Liver (tissue), 9 donors: ENCODE data around the gene DGKQ. TPM values are rescaled to one million over a fixed set of nuclear protein-coding genes. Genes with fewer than 3 reads are reported as not detected.

Experiments
- DNase-seq: peaks from one replicate; pipeline ENCODE4 v3.0.0-alpha.2; 2017; ENCODE audit warnings: low spot score
- H3K27ac ChIP-seq, 2 donors: one replicate each; pipeline ENCODE4 v1.7.0; 2013; ENCODE audit warnings: inconsistent platforms in 2 of 2, low read length in 2 of 2, control low read depth in 1 of 2, low read depth in 1 of 2, mild to moderate bottlenecking in 1 of 2
- H3K27me3 ChIP-seq, 4 donors: one replicate each; pipeline versions ENCODE4 v1.6.1 to v1.7.0; 2013; ENCODE audit warnings: low read length in 3 of 4, inconsistent platforms in 1 of 4, mild to moderate bottlenecking in 1 of 4, moderate library complexity in 1 of 4; ENCODE audit not compliant: control insufficient read depth in 4 of 4, insufficient read depth in 4 of 4
- H3K36me3 ChIP-seq, 4 donors: one replicate each; pipeline versions ENCODE4 v1.6.1 to v1.7.0; 2013; ENCODE audit warnings: low read length in 3 of 4, mild to moderate bottlenecking in 3 of 4, low read depth in 1 of 4, moderate library complexity in 1 of 4; ENCODE audit not compliant: control insufficient read depth in 4 of 4, insufficient read depth in 3 of 4
- H3K4me1 ChIP-seq, 4 donors: one replicate each; pipeline versions ENCODE4 v1.6.1 to v1.7.0; 2013; ENCODE audit warnings: low read length in 3 of 4, mild to moderate bottlenecking in 3 of 4, moderate library complexity in 1 of 4; ENCODE audit not compliant: control insufficient read depth in 4 of 4, insufficient read depth in 4 of 4
- H3K4me3 ChIP-seq, 3 donors: one replicate each; pipeline versions ENCODE4 v1.6.1 to v1.7.0; 2013; ENCODE audit warnings: low read length in 3 of 3, control low read depth in 1 of 3, low read depth in 1 of 3, mild to moderate bottlenecking in 1 of 3
- H3K9ac ChIP-seq, 2 donors: one replicate each; pipeline ENCODE4 v1.7.0; 2013; ENCODE audit warnings: low read length in 2 of 2, mild to moderate bottlenecking in 2 of 2, moderate library complexity in 2 of 2, control low read depth in 1 of 2, low read depth in 1 of 2
- H3K9me3 ChIP-seq, 4 donors: one replicate each; pipeline versions ENCODE4 v1.6.1 to v1.7.0; 2013; ENCODE audit warnings: low read length in 3 of 4; ENCODE audit not compliant: control insufficient read depth in 4 of 4
- ATF3 ChIP-seq: IDR thresholded peaks from 2 replicates; pipeline ENCODE4 v1.6.1; 2016; ENCODE audit warnings: antibody characterized with exemption
- CTCF ChIP-seq: fragments of 150-350 bp; IDR thresholded peaks from 2 replicates; pipeline ENCODE4 v1.5.1; 2017; ENCODE audit warnings: improper control_type of control experiment, low read depth, low read length; ENCODE audit not compliant: missing input control
- EGR1 ChIP-seq, 2 donors: IDR thresholded peaks; 2 replicates each; pipeline ENCODE4 v1.6.1; 2016 to 2018; ENCODE audit warnings: antibody characterized with exemption in 2 of 2, low read depth in 2 of 2
- FOXA1 ChIP-seq: IDR thresholded peaks from 2 replicates; pipeline ENCODE4 v1.6.1; 2016; ENCODE audit warnings: antibody characterized with exemption
- FOXA2 ChIP-seq: IDR thresholded peaks from 2 replicates; pipeline ENCODE4 v1.6.1; 2016; ENCODE audit warnings: antibody characterized with exemption
- GABPA ChIP-seq, 2 donors: IDR thresholded peaks in 1 of 2; conservative IDR thresholded peaks in 1 of 2; 2 replicates each; pipeline ENCODE4 v1.6.1; 2016; ENCODE audit warnings: antibody characterized with exemption in 2 of 2, mild to moderate bottlenecking in 1 of 2, moderate library complexity in 1 of 2
- HNF4A ChIP-seq, 2 donors: conservative IDR thresholded peaks; 2 replicates each; pipeline ENCODE4 v1.6.1; 2016; ENCODE audit warnings: antibody characterized with exemption in 2 of 2, mild to moderate bottlenecking in 2 of 2
- HNF4G ChIP-seq: IDR thresholded peaks from 2 replicates; pipeline ENCODE4 v1.6.1; 2016; ENCODE audit warnings: antibody characterized with exemption
- JUND ChIP-seq, 2 donors: IDR thresholded peaks; 2 replicates each; pipeline ENCODE4 v1.6.1; 2016; ENCODE audit warnings: antibody characterized with exemption in 2 of 2
- MAX ChIP-seq: IDR thresholded peaks from 2 replicates; pipeline ENCODE4 v1.6.1; 2016; ENCODE audit warnings: antibody characterized with exemption
- NR2F2 ChIP-seq: IDR thresholded peaks from 2 replicates; pipeline ENCODE4 v1.6.1; 2016; ENCODE audit warnings: antibody characterized with exemption
- RAD21 ChIP-seq, 2 donors: IDR thresholded peaks; 2 replicates each; pipeline ENCODE4 v1.6.1; 2016; ENCODE audit warnings: antibody characterized with exemption in 2 of 2, mild to moderate bottlenecking in 2 of 2
- REST ChIP-seq: IDR thresholded peaks from 2 replicates; pipeline ENCODE4 v1.6.1; 2016; ENCODE audit warnings: antibody characterized with exemption, mild to moderate bottlenecking
- RXRA ChIP-seq, 2 donors: IDR thresholded peaks; 2 replicates each; pipeline ENCODE4 v1.6.1; 2017 to 2018; ENCODE audit warnings: antibody characterized with exemption in 2 of 2, mild to moderate bottlenecking in 1 of 2
- SP1 ChIP-seq: IDR thresholded peaks from 2 replicates; pipeline ENCODE4 v1.6.1; 2018; ENCODE audit warnings: antibody characterized with exemption, mild to moderate bottlenecking
- TAF1 ChIP-seq: conservative IDR thresholded peaks from 2 replicates; pipeline ENCODE4 v1.6.1; 2016; ENCODE audit warnings: antibody characterized with exemption, mild to moderate bottlenecking
- YY1 ChIP-seq: IDR thresholded peaks from 2 replicates; pipeline ENCODE4 v1.6.1; 2016; ENCODE audit warnings: antibody characterized with exemption, mild to moderate bottlenecking
- ZBTB33 ChIP-seq: IDR thresholded peaks from 2 replicates; pipeline ENCODE4 v1.6.1; 2016; ENCODE audit warnings: antibody characterized with exemption
- WGBS: extraction: QIAGEN DNeasy Blood & Tissue Kit; methylation state at CpG from one replicate; pipeline ENCODE4 v1.1.7; 2013; 5-methylcytosine and 5-hydroxymethylcytosine counted together
- polyA plus RNA-seq, 2 donors: library from polyadenylated mRNA; stranded (reverse) in 1 of 2; unstranded in 1 of 2; fragments of 200-250 nt in 1 of 2; fragments of >200 nt in 1 of 2; fragmentation: Nextera tagmentation in 1 of 2; extraction: Ambion mirVana in 1 of 2; gene quantifications; one replicate each; pipeline versions ENCODE4 v1.2.1 to v1.2.3, GENCODE V29; 2013 to 2015
- total RNA-seq, 2 donors: library from RNA; depleted of rRNA; stranded (reverse); fragments of >200 nt; gene quantifications; one replicate each; pipeline ENCODE4 v1.2.3, GENCODE V29; 2014
- donor health status: healthy.
- donor health status: healthy.
- donor health status: healthy.
- donor health status: healthy.
- donor health status: healthy.

The DGKQ gene
- total and polyA plus RNA-seq, 4 donors, result 1.5 to 8.8 (median 3.6) TPM

GRCh38 chr4:910366-911091 lies 62.8 kb downstream of the DGKQ start:
- no peak overlapping the region for H3K27ac ChIP-seq
- DNase-seq, result no peak
- H3K36me3 ChIP-seq, result peaks cover 4 to 30% (median 12%) of the 10 kb centered on the region in 4 donors
- H3K4me1 ChIP-seq, result peaks cover 0 to 4% (median 1%) of the 10 kb centered on the region in 4 donors
- no peaks in the 10 kb centered on the region for H3K9me3 ChIP-seq
- H3K4me3 ChIP-seq, result no peak overlapping the region
- H3K27me3 ChIP-seq, result no peaks in the 10 kb centered on the region
- 97% methylated on average over 26 of the region's 26 CpGs for WGBS
- TF ChIP-seq JUND (IDR thresholded peaks at IDR 0.05) (no peak), FOXA2 (no peak), ATF3 (no peak), HNF4A (conservative IDR thresholded peaks at IDR 0.05) (no peak), CTCF (no peak), NR2F2 (no peak), SP1 (no peak), YY1 (no peak), MAX (no peak), HNF4G (no peak), ZBTB33 (no peak), GABPA (IDR thresholded peaks at IDR 0.05 in 1 of 2, conservative IDR thresholded peaks at IDR 0.05 in 1 of 2) (no peak), FOXA1 (no peak), EGR1 (IDR thresholded peaks at IDR 0.05; ENCODE audit: low read depth in 2 of 2) (no peak), RAD21 (IDR thresholded peaks at IDR 0.05) (no peak), TAF1 (no peak), RXRA (IDR thresholded peaks at IDR 0.05) (no peak), REST (no peak)
- H3K9ac ChIP-seq, result no peak overlapping the region
